K562 (cell line): Measurements from ENCODE around the gene NMNAT2.

ENCODE experiments used
- EZH2 ChIP-seq: IDR thresholded peaks from 2 replicates; pipeline ENCODE4 v1.6.1; 2012; ENCODE audit warnings: low read depth, mild to moderate bottlenecking, inconsistent platforms, low read length, borderline replicate concordance
- HDAC6 ChIP-seq: IDR thresholded peaks from 2 replicates; pipeline ENCODE4 v1.6.1; 2012; ENCODE audit warnings: low read depth, mild to moderate bottlenecking, control low read depth, inconsistent platforms, low read length, moderate library complexity
- LEF1 ChIP-seq: fragments of 450-650 bp; IDR thresholded peaks from 2 replicates; pipeline ENCODE4 v1.6.1; 2016; ENCODE audit warnings: mild to moderate bottlenecking
- MCM5 ChIP-seq: fragments of 450-650 bp; IDR thresholded peaks from 2 replicates; pipeline ENCODE4 v1.6.1; 2016; ENCODE audit warnings: low read depth
- TCF7 ChIP-seq: sonication (generic); IDR thresholded peaks from 2 replicates; pipeline ENCODE4 v1.6.1; 2016; ENCODE audit warnings: antibody characterized with exemption, borderline replicate concordance
- TFAP4 ChIP-seq: sonication (generic); formaldehyde crosslinking; IDR thresholded peaks from 2 replicates; pipeline ENCODE4 v1.8.0; 2022; ENCODE audit warnings: missing genetic modification reagents, mild to moderate bottlenecking, moderate library complexity, borderline replicate concordance
- ZBTB43 ChIP-seq: sonication (generic); formaldehyde crosslinking; IDR thresholded peaks from 2 replicates; pipeline ENCODE4 v1.8.0; 2023; ENCODE audit warnings: mild to moderate bottlenecking, missing genetic modification reagents
- ZNF121 ChIP-seq: sonication (generic); formaldehyde crosslinking; conservative IDR thresholded peaks from 2 replicates; pipeline ENCODE4 v1.8.0; 2022; ENCODE audit warnings: missing genetic modification reagents
- ZNF507 ChIP-seq: conservative IDR thresholded peaks from 2 replicates; pipeline ENCODE4 v1.6.1; 2017; ENCODE audit warnings: missing genetic modification characterization, missing compliant biosample characterization
- ZZZ3 ChIP-seq: fragments of 450-650 bp; IDR thresholded peaks from 2 replicates; pipeline ENCODE4 v1.6.1; 2016; ENCODE audit warnings: antibody characterized with exemption, mild to moderate bottlenecking, moderate library complexity

DNA sequence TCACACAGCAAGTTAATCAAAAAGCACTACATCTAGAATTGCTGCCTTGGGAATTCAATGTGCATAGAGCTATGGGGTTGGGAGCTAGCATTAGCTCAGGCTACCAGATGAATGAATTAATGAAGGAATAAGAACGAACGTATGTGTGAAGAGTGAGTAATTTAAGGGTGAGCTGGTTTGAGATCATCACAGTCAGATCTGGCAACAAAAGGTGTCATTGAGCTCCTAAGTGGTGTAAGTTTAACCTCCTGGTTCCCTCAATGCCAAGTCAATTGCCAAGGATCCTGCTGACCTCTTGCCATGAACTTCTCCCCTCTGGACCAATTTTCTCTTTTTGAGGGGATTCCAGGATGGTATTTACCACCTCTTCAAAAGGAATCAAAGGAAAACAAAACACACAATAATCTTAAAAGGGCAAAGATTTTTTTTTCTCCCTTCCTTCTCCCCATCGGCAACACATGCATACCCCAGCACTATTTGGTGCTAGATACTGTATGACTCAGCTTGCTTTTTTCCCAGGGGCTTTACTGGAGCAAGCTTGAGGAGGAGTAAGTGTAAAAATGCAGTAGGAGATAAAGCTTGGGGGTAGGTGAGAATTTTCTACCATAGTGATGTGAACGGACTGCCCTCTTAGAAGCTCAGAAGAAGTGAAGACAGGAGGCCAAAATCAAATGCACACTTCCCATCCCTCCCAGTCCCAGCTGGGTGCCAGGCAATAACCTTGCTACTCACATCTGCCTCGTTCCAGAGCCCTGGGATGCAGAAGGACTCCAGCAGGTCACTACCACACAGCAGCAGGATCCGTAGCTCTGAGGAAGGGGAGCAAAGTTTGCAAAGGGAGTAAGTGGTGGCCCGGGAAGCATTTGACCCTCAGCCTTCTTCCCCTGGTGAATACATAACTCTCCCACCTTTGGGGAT is 140.1 kb downstream of the NMNAT2 start:
- no peak for TF ChIP-seq LEF1
- no peak for TF ChIP-seq HDAC6
- TF ChIP-seq ZNF507 (tag) = no peak
- TF ChIP-seq ZZZ3 = no peak
- TF ChIP-seq TFAP4 (CRISPR knock-in tag) = no peak
- no peak for TF ChIP-seq TCF7
- TF ChIP-seq MCM5 = no peak
- TF ChIP-seq EZH2 = no peak
- TF ChIP-seq ZBTB43 (CRISPR knock-in tag) = no peak
- TF ChIP-seq ZNF121 (CRISPR knock-in tag) = no peak
